Cardiac muscle cell (in vitro differentiated cells and primary cell): ENCODE data around the gene STK35. TPM values are rescaled to one million over a fixed set of nuclear protein-coding genes. Genes with fewer than 3 reads are reported as not detected.

Experiments
- DNase-seq, 2 donors: peaks; one replicate each; pipeline versions ENCODE4 v3.0.0 to v3.0.0-alpha.2; 2010 to 2017; ENCODE audit warnings: low read depth in 1 of 2, low spot score in 1 of 2
- H3K27ac ChIP-seq: fragments of 200-600 bp; sonication (generic); 2 replicates; pipeline ENCODE4 v1.5.1; 2016
- H3K27me3 ChIP-seq: fragments of 200-600 bp; sonication (generic); 2 replicates; pipeline ENCODE4 v1.6.0; 2016; ENCODE audit warnings: control low read depth
- H3K36me3 ChIP-seq: fragments of 200-600 bp; sonication (generic); 2 replicates; pipeline ENCODE4 v1.5.1; 2016; ENCODE audit warnings: control low read depth
- H3K4me1 ChIP-seq: fragments of 200-600 bp; sonication (generic); 2 replicates; pipeline ENCODE4 v1.8.1; 2017; ENCODE audit warnings: low read depth, mild to moderate bottlenecking, mixed run types
- H3K4me3 ChIP-seq: fragments of 200-600 bp; sonication (generic); 2 replicates; pipeline ENCODE4 v1.5.1; 2016; ENCODE audit warnings: mild to moderate bottlenecking
- H3K9me3 ChIP-seq: fragments of 200-600 bp; sonication (generic); 2 replicates; pipeline ENCODE4 v1.5.1; 2017; ENCODE audit warnings: low read depth, mild to moderate bottlenecking, control low read depth
- CTCF ChIP-seq: IDR thresholded peaks from 2 replicates; pipeline ENCODE4 v1.5.1; 2012; ENCODE audit warnings: low read depth, mild to moderate bottlenecking, low read length
- polyA plus RNA-seq: library from polyadenylated mRNA; unstranded; fragments of >200 nt; fragmentation: Nextera tagmentation; extraction: Ambion mirVana; gene quantifications from 2 replicates; pipeline ENCODE4 v1.2.1, GENCODE V29; 2016
- total RNA-seq: library from RNA; depleted of rRNA; stranded (reverse); fragments of >200 nt; gene quantifications from 2 replicates; pipeline ENCODE4 v1.2.3, GENCODE V29; 2016

STK35 gene
- total and polyA plus RNA-seq, 2 experiments from 2014 or later: 10.0 to 21.4 TPM

GRCh38 chr20:2162823-2163166, 61.2 kb downstream of the STK35 start:
- H3K9me3 ChIP-seq: no peaks in the 10 kb centered on the region
- H3K4me1 ChIP-seq: no peaks in the 10 kb centered on the region
- no peak overlapping the region for H3K27ac ChIP-seq
- no peaks in the 10 kb centered on the region for H3K36me3 ChIP-seq
- no peak overlapping the region for H3K4me3 ChIP-seq
- no peak for TF ChIP-seq CTCF
- DNase-seq: no peak
- peaks cover 44% of the 10 kb centered on the region for H3K27me3 ChIP-seq

- peaks cover 47% of the 10 kb centered on the region for H3K27me3 ChIP-seq
- no peak overlapping the region for H3K4me3 ChIP-seq
- H3K4me1 ChIP-seq: no peaks in the 10 kb centered on the region
- no peaks in the 10 kb centered on the region for H3K9me3 ChIP-seq
- no peak overlapping the region for H3K27ac ChIP-seq
- DNase-seq: no peak
- H3K36me3 ChIP-seq: no peaks in the 10 kb centered on the region
- TF ChIP-seq CTCF: no peak
These were observed 61.7 kb downstream of the STK35 start for GRCh38 chr20:2163312-2163711.

GRCh38 chr20:2163757-2164156, 62.1 kb downstream of the STK35 start:
- peaks cover 48% of the 10 kb centered on the region for H3K27me3 ChIP-seq
- no peak for DNase-seq
- H3K27ac ChIP-seq: no peak overlapping the region

GRCh38 chr20:2164421-2164820, 62.8 kb downstream of the STK35 start:
- Histone ChIP-seq H3K27me3 (peaks cover 53% of the 10 kb centered on the region), H3K9me3 (no peaks in the 10 kb centered on the region), H3K4me3 (no peak overlapping the region), H3K27ac (no peak overlapping the region), H3K36me3 (no peaks in the 10 kb centered on the region), H3K4me1 (no peaks in the 10 kb centered on the region)
- DNase-seq: no peak
- no peak for TF ChIP-seq CTCF

More at GRCh38 chr20:2163757-2164156, 62.1 kb downstream of the STK35 start:
- Histone ChIP-seq H3K9me3 (no peaks in the 10 kb centered on the region), H3K36me3 (no peaks in the 10 kb centered on the region), H3K4me1 (no peaks in the 10 kb centered on the region), H3K4me3 (no peak overlapping the region)
- TF ChIP-seq CTCF: no peak

GRCh38 chr20:2164966-2165365, 63.3 kb downstream of the STK35 start:
- Histone ChIP-seq H3K4me3 (no peak overlapping the region), H3K27ac (no peak overlapping the region)
- DNase-seq: no peak

More at GRCh38 chr20:2164966-2165365, 63.3 kb downstream of the STK35 start:
- H3K9me3 ChIP-seq: no peaks in the 10 kb centered on the region
- H3K27me3 ChIP-seq: peaks cover 53% of the 10 kb centered on the region
- TF ChIP-seq CTCF: no peak
- H3K36me3 ChIP-seq: no peaks in the 10 kb centered on the region
- no peaks in the 10 kb centered on the region for H3K4me1 ChIP-seq
